ENCODE data around the gene AOC3. TPM values are rescaled to one million over a fixed set of nuclear protein-coding genes. Genes with fewer than 3 reads are reported as not detected.

Gene AOC3
- total and polyA plus RNA-seq, 2 of the 13 experiments (the other 11 are each of a cell fraction or from before 2014, with no cell fraction given) = 8.7 to 51.7 TPM

DNA sequence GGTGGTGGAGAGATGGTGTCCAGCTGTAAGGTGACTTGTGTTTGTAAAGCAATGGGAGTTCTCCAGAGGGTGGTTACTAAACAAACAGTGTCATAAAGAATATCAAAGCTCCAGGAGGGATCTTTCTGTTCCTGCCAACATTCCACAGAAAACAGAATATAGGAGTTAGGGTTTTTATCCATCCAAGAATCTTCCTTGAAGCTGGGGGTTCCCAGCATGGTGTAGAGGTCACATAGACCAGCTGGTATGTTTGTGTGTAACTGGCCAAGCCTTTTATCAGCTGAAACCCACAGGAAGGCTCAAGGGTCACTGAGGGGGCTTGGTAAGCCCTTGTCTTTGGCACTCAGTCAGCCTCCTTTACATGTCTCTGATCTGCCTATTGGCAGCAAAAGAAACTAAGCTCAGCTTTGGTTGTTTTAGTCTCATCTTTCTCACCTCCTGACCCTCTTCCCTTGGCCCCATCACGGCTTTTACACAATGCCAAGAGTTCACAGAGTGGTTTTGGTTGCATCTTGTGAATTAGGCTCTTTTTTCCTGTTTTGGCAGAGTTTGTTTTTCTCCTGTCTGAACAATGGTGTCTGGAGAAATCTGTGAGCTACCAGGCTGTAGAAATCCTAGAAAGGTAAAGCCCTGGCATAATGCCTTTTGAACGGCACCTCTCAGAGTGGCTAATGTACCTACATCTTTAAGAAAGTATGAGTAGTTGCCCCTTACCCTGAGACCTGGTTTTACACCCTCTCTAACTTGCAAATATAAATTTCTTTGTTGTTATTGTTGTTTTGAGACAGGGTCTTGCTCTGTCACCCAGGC lies 47.7 kb upstream of the AOC3 start (continued):
- TF ChIP-seq AKNA (CRISPR knock-in tag; IDR thresholded peaks at IDR 0.05; ENCODE audit: borderline replicate concordance) (no peak), ZNF850 (CRISPR knock-in tag; conservative IDR thresholded peaks at IDR 0.05) (no peak), NONO (IDR thresholded peaks at IDR 0.05) (no peak), NONO (CRISPR knock-in tag; conservative IDR thresholded peaks at IDR 0.05) (no peak), ZNF562 (CRISPR knock-in tag; IDR thresholded peaks at IDR 0.05; ENCODE audit: borderline replicate concordance) (no peak), ZNF713 (CRISPR knock-in tag; IDR thresholded peaks at IDR 0.05) (no peak), ZNF337 (CRISPR knock-in tag; IDR thresholded peaks at IDR 0.05; ENCODE audit: borderline replicate concordance, low read depth) (no peak), NR2F6 (IDR thresholded peaks at IDR 0.05) (peak; percentile 89), NR2F6 (CRISPR knock-in tag; IDR thresholded peaks at IDR 0.05) (peak; percentile 84), TFAP4 (IDR thresholded peaks at IDR 0.05; ENCODE audit: borderline replicate concordance, low read depth) (peak; percentile 99), TP53 (CRISPR knock-in tag; conservative IDR thresholded peaks at IDR 0.05) (0 out of 2 replicates have a peak, but pooled peaks have one; percentile 52), ZNF563 (CRISPR knock-in tag; IDR thresholded peaks at IDR 0.05) (no peak), PHF8 (CRISPR knock-in tag; IDR thresholded peaks at IDR 0.05) (no peak; the same call in 1 of the 2 replicates), ZNF749 (CRISPR knock-in tag; IDR thresholded peaks at IDR 0.05; ENCODE audit: borderline replicate concordance) (no peak), ZNF367 (CRISPR knock-in tag; IDR thresholded peaks at IDR 0.05; ENCODE audit: borderline replicate concordance) (no peak), POLR2AphosphoS5 (IDR thresholded peaks at IDR 0.05; ENCODE audit: low read depth, low read length) (no peak), ZNF614 (CRISPR knock-in tag; IDR thresholded peaks at IDR 0.05; ENCODE audit: borderline replicate concordance) (no peak), ZNF549 (CRISPR knock-in tag; IDR thresholded peaks at IDR 0.05) (no peak), SP4 (CRISPR knock-in tag; IDR thresholded peaks at IDR 0.05) (no peak), HNF4A (CRISPR knock-in tag; IDR thresholded peaks at IDR 0.05) (peak; percentile 96)
- TF ChIP-seq, protein P1, sequence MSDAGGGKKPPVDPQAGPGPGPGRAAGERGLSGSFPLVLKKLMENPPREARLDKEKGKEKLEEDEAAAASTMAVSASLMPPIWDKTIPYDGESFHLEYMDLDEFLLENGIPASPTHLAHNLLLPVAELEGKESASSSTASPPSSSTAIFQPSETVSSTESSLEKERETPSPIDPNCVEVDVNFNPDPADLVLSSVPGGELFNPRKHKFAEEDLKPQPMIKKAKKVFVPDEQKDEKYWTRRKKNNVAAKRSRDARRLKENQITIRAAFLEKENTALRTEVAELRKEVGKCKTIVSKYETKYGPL (CRISPR knock-in tag; IDR thresholded peaks at IDR 0.05) = no peak
- TF ChIP-seq, protein P2, sequence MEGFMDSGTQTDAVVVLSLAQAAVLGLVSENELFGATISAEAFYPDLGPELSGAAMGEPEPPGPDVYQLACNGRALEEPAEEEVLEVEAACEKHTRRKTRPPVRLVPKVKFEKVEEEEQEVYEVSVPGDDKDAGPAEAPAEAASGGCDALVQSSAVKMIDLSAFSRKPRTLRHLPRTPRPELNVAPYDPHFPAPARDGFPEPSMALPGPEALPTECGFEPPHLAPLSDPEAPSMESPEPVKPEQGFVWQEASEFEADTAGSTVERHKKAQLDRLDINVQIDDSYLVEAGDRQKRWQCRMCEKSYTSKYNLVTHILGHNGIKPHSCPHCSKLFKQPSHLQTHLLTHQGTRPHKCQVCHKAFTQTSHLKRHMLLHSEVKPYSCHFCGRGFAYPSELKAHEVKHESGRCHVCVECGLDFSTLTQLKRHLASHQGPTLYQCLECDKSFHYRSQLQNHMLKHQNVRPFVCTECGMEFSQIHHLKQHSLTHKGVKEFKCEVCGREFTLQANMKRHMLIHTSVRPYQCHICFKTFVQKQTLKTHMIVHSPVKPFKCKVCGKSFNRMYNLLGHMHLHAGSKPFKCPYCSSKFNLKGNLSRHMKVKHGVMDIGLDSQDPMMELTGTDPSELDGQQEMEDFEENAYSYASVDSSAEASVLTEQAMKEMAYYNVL (CRISPR knock-in tag; IDR thresholded peaks at IDR 0.05; ENCODE audit: borderline replicate concordance) = peak; percentile 74; the same call in 1 of the 2 replicates

All from HepG2 (cell line).